Measurements from ENCODE around the gene RPS16. TPM values are rescaled to one million over a fixed set of nuclear protein-coding genes. Genes with fewer than 3 reads are reported as not detected.

Gene RPS16
- total RNA-seq, 2 donors from 2014 or later = 1,698 to 1,720 TPM

- no peaks in the 10 kb centered on the region for H3K27me3 ChIP-seq
- H3K36me3 ChIP-seq = peaks cover 17% of the 10 kb centered on the region
- no peak for DNase-seq
- TF ChIP-seq CTCF (IDR thresholded peaks at IDR 0.05) = no peak
- H3K4me1 ChIP-seq = peaks cover 3% of the 10 kb centered on the region
- H3K27ac ChIP-seq = no peak overlapping the region
- H3K9me3 ChIP-seq = no peaks in the 10 kb centered on the region
- intact Hi-C loops (cut with DNase I) = no loop called here
- no peak overlapping the region for H3K4me3 ChIP-seq
- no peak overlapping the region for H3K9ac ChIP-seq (ENCODE audit: low read depth in 2 of 2, low read length in 2 of 2)
Measured at GRCh38 chr19:39384839-39385568, 50.7 kb downstream of the RPS16 start.

Small RNA genes lying within 50 kb of the gene (microRNA-seq; reads per million reads assigned to microRNA genes)
- gene MIR4530 = not detected

Other genes starting within 250 kb of the RPS16 start
- gene NCCRP1, start 239.0 kb downstream of the RPS16 start, total RNA-seq = not detected
- gene SYCN, start 231.7 kb downstream of the RPS16 start, total RNA-seq = 1 to 10 TPM in 1 of 2 donors, not detected in 1; 2.1 TPM
- gene IFNL3, start 190.9 kb downstream of the RPS16 start, total RNA-seq = not detected
- not detected for gene IFNL4, start 187.1 kb downstream of the RPS16 start, total RNA-seq
- gene IFNL2, start 167.6 kb downstream of the RPS16 start, total RNA-seq = not detected
- not detected for gene IFNL1, start 139.5 kb downstream of the RPS16 start, total RNA-seq
- gene LRFN1, start 115.1 kb downstream of the RPS16 start, total RNA-seq = under 1 TPM; 0.25 to 0.29 TPM
- 10 to 100 TPM in 1 of 2 donors, 1 to 10 TPM in 1; 8.7 to 12.7 TPM for gene GMFG, start 99.9 kb downstream of the RPS16 start, total RNA-seq
- 10 to 100 TPM; 63.9 to 73.7 TPM for gene SAMD4B, start 93.5 kb downstream of the RPS16 start, total RNA-seq
- 10 to 100 TPM; 31.9 to 41.6 TPM for gene PAF1, start 44.8 kb downstream of the RPS16 start, total RNA-seq
- 10 to 100 TPM; 22.8 to 37.5 TPM for gene MED29, start 44.6 kb downstream of the RPS16 start, total RNA-seq
- gene ZFP36, start 29.1 kb downstream of the RPS16 start, total RNA-seq = 100 to 1,000 TPM; 120 to 121 TPM
- gene PLEKHG2, start 23.3 kb downstream of the RPS16 start, total RNA-seq = 10 to 100 TPM in 1 of 2 donors, 1 to 10 TPM in 1; 8.0 to 10.4 TPM
- 100 to 1,000 TPM in 1 of 2 donors, 10 to 100 TPM in 1; 76.6 to 123 TPM for gene SUPT5H, start 9.6 kb upstream of the RPS16 start, total RNA-seq
- gene TIMM50, start 44.9 kb upstream of the RPS16 start, total RNA-seq = 10 to 100 TPM; 45.7 to 83.9 TPM
- not detected for gene DLL3, start 63.0 kb upstream of the RPS16 start, total RNA-seq
- not detected for gene SELENOV, start 79.2 kb upstream of the RPS16 start, total RNA-seq
- under 1 TPM; 0.22 to 0.56 TPM for gene EID2B, start 96.9 kb upstream of the RPS16 start, total RNA-seq
- gene EID2, start 104.2 kb upstream of the RPS16 start, total RNA-seq = 10 to 100 TPM; 11.4 to 11.9 TPM
- not detected for gene LGALS13, start 166.6 kb upstream of the RPS16 start, total RNA-seq
- gene LGALS16, start 220.0 kb upstream of the RPS16 start, total RNA-seq = not detected

Measured in colonic mucosa (tissue), 4 donors.